Measurements from ENCODE around the gene ARRDC1. TPM values are rescaled to one million over a fixed set of nuclear protein-coding genes. Genes with fewer than 3 reads are reported as not detected.

Gene ARRDC1
- total and polyA plus RNA-seq, 9 of the 15 experiments (the other 6 are each of a cell fraction or from before 2014, with no cell fraction given) = 0.21 to 45.3 (median 18.6) TPM

- 0 out of 2 replicates have a peak, but pooled peaks have one; percentile 51 for TF ChIP-seq ZNF232 (CRISPR knock-in tag; IDR thresholded peaks at IDR 0.05)
- no peak for TF ChIP-seq CBFA2T2 (conservative IDR thresholded peaks at IDR 0.05)
- TF ChIP-seq NFXL1 (CRISPR knock-in tag; IDR thresholded peaks at IDR 0.05) = no peak
- no peak for TF ChIP-seq SMAD1 (IDR thresholded peaks at IDR 0.05; ENCODE audit: low read depth, low read length, partially characterized antibody)
- TF ChIP-seq ZNF830 (CRISPR knock-in tag; IDR thresholded peaks at IDR 0.05) = no peak
- TF ChIP-seq RBM39 (optimal IDR thresholded peaks at IDR 0.05; ENCODE audit: low read depth, low read length) = no peak
- TF ChIP-seq FOXP1 (CRISPR knock-in tag; IDR thresholded peaks at IDR 0.05) = no peak
- TF ChIP-seq ZNF551 (CRISPR knock-in tag; IDR thresholded peaks at IDR 0.05) = no peak
- no peak for TF ChIP-seq ZBTB26 (CRISPR knock-in tag; IDR thresholded peaks at IDR 0.05)
- no peak for TF ChIP-seq CBX1 (IDR thresholded peaks at IDR 0.05; ENCODE audit: low read depth)
- no peak for TF ChIP-seq PRMT5 (CRISPR knock-in tag; IDR thresholded peaks at IDR 0.05)
- no peak for TF ChIP-seq LEF1 (IDR thresholded peaks at IDR 0.05)
- no peak for TF ChIP-seq ZNF444 (CRISPR knock-in tag; IDR thresholded peaks at IDR 0.05)
- TF ChIP-seq RNF2 (IDR thresholded peaks at IDR 0.05) = no peak
- TF ChIP-seq EHMT2 (IDR thresholded peaks at IDR 0.05) = no peak
- TF ChIP-seq ZNF175 (CRISPR knock-in tag; IDR thresholded peaks at IDR 0.05; ENCODE audit: low read depth) = no peak
- TF ChIP-seq STAT5A (IDR thresholded peaks at IDR 0.05; ENCODE audit: borderline replicate concordance, low read length) = no peak
- no peak for TF ChIP-seq CCAR2 (IDR thresholded peaks at IDR 0.05; ENCODE audit: low read depth, low read length)
- TF ChIP-seq HMGN3 (IDR thresholded peaks at IDR 0.05; ENCODE audit: borderline replicate concordance, extremely low read depth, insufficient read length, low read depth, low read length) = no peak
- no peak for TF ChIP-seq ZNF277 (CRISPR knock-in tag; IDR thresholded peaks at IDR 0.05; ENCODE audit: borderline replicate concordance)
- no peak for TF ChIP-seq ZEB2 (IDR thresholded peaks at IDR 0.05)
- TF ChIP-seq HNRNPK (IDR thresholded peaks at IDR 0.05; ENCODE audit: low read depth, low read length, poor library complexity, severe bottlenecking) = no peak
- peak; percentile 73; the same call in 1 of the 2 replicates for TF ChIP-seq NKRF (IDR thresholded peaks at IDR 0.05; ENCODE audit: borderline replicate concordance)
- peak; percentile 75; the same call in 1 of the 2 replicates for TF ChIP-seq PHF8 (IDR thresholded peaks at IDR 0.05; ENCODE audit: borderline replicate concordance, low read length)
- no peak for TF ChIP-seq TCF3 (CRISPR knock-in tag; IDR thresholded peaks at IDR 0.05)
- TF ChIP-seq RBM17 (IDR thresholded peaks at IDR 0.05; ENCODE audit: borderline replicate concordance, low read depth, low read length) = no peak
Observed at GRCh38 chr9:137590469-137591383, 14.8 kb upstream of the ARRDC1 start, which contains the start of gene ZMYND19 (continued).

All from K562 (cell line).